ENCODE results near the gene TBL1X. TPM values are rescaled to one million over a fixed set of nuclear protein-coding genes. Genes with fewer than 3 reads are reported as not detected.

The TBL1X gene
- polyA plus RNA-seq, 1 experiment: 24.9 TPM

- Histone ChIP-seq H3K4me3 (ENCODE audit: low read depth, low read length) (no peak overlapping the region), H3K27ac (ENCODE audit: low read depth, low read length) (no peak overlapping the region), H3K9me3 (ENCODE audit: control insufficient read depth, insufficient read depth, low read length) (no peaks in the 10 kb centered on the region), H3K27me3 (ENCODE audit: control insufficient read depth, insufficient read depth, low read length) (no peaks in the 10 kb centered on the region)
- DNase-seq (ENCODE audit: low read depth, low spot score): no peak
- CTCF ChIA-PET: no interaction called here
- POLR2A ChIA-PET: no interaction called here
- TF ChIP-seq, protein P1, sequence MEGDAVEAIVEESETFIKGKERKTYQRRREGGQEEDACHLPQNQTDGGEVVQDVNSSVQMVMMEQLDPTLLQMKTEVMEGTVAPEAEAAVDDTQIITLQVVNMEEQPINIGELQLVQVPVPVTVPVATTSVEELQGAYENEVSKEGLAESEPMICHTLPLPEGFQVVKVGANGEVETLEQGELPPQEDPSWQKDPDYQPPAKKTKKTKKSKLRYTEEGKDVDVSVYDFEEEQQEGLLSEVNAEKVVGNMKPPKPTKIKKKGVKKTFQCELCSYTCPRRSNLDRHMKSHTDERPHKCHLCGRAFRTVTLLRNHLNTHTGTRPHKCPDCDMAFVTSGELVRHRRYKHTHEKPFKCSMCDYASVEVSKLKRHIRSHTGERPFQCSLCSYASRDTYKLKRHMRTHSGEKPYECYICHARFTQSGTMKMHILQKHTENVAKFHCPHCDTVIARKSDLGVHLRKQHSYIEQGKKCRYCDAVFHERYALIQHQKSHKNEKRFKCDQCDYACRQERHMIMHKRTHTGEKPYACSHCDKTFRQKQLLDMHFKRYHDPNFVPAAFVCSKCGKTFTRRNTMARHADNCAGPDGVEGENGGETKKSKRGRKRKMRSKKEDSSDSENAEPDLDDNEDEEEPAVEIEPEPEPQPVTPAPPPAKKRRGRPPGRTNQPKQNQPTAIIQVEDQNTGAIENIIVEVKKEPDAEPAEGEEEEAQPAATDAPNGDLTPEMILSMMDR (IDR thresholded peaks at IDR 0.05; ENCODE audit: low read depth, low read length): no peak
Observed at GRCh38 chrX:9538544-9539045, 73.7 kb downstream of the TBL1X start.

DNA sequence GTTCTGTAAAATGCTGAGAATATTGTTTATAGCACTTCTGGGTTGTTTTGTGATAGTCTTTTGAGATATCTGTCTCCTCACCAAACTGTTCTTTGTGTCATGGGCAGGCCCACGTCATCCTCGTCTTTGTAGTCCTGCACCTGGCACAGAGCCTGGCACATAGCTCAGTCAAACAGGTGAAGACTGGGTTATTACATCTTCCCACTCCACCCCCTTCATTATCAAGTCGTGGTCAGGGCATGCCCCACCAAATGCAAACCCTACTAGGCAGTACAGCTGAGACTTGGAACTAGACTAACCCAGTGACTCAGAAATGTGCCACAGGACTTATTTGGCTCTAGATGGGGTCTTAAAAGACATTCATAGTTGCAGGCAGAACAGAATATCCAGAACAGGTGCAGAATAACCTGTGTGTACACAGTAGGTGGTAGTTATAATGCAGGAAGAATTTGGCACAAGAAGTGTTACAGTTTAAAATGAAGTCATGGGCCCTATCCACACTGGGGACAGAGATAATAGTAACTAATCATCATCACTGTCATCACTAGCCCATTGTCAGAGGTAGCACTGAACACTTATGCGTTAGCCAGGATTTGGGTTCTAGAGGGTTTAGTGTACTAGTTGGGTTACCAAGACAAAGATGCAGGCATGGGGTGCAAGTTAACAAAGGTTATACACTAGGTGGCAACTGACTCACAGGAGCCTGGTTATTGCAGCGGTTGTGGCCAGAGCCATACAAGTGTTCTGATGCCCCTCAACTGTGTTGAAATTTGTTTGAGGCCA, 74.9 kb downstream of the TBL1X start:
- Histone ChIP-seq H3K27ac (ENCODE audit: low read depth, low read length) (no peak overlapping the region), H3K4me3 (ENCODE audit: low read depth, low read length) (no peak overlapping the region), H3K27me3 (ENCODE audit: control insufficient read depth, insufficient read depth, low read length) (no peaks in the 10 kb centered on the region), H3K9me3 (ENCODE audit: control insufficient read depth, insufficient read depth, low read length) (no peaks in the 10 kb centered on the region)
- ChIA-PET POLR2A (no interaction called here), CTCF (no interaction called here)
- TF ChIP-seq, protein P1 (IDR thresholded peaks at IDR 0.05; ENCODE audit: low read depth, low read length): no peak
- no peak for DNase-seq (ENCODE audit: low read depth, low spot score)

GRCh38 chrX:9542106-9542760, 77.4 kb downstream of the TBL1X start:
- ChIA-PET POLR2A (no interaction called here), CTCF (no interaction called here)
- Histone ChIP-seq H3K9me3 (ENCODE audit: control insufficient read depth, insufficient read depth, low read length) (no peaks in the 10 kb centered on the region), H3K27ac (ENCODE audit: low read depth, low read length) (no peak overlapping the region), H3K27me3 (ENCODE audit: control insufficient read depth, insufficient read depth, low read length) (no peaks in the 10 kb centered on the region), H3K4me3 (ENCODE audit: low read depth, low read length) (no peak overlapping the region)
- TF ChIP-seq, protein P1 (IDR thresholded peaks at IDR 0.05; ENCODE audit: low read depth, low read length): no peak
- DNase-seq (ENCODE audit: low read depth, low spot score): no peak

DNA sequence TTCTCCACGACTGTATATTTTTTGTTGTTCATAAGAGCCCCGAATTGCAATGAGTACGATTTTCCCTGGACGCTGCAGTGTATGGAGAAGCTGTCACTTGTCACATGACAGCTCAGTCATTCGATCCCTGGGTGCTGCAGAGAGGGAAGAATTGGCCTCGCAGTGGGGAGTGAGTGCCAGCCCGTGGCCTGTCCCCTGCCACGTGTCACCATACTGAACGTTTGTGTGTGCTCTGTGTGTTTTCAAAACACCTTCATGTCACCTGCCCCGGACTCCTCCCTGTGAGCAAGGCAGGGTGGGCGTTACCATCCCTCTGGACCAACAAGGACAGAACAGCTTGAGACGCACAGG, 77.9 kb downstream of the TBL1X start:
- Histone ChIP-seq H3K27ac (ENCODE audit: low read depth, low read length) (no peak overlapping the region), H3K27me3 (ENCODE audit: control insufficient read depth, insufficient read depth, low read length) (no peaks in the 10 kb centered on the region), H3K4me3 (ENCODE audit: low read depth, low read length) (no peak overlapping the region), H3K9me3 (ENCODE audit: control insufficient read depth, insufficient read depth, low read length) (no peaks in the 10 kb centered on the region)
- TF ChIP-seq, protein P1 (IDR thresholded peaks at IDR 0.05; ENCODE audit: low read depth, low read length): no peak
- DNase-seq (ENCODE audit: low read depth, low spot score): no peak
- POLR2A ChIA-PET: no interaction called here
- CTCF ChIA-PET: no interaction called here

DNA sequence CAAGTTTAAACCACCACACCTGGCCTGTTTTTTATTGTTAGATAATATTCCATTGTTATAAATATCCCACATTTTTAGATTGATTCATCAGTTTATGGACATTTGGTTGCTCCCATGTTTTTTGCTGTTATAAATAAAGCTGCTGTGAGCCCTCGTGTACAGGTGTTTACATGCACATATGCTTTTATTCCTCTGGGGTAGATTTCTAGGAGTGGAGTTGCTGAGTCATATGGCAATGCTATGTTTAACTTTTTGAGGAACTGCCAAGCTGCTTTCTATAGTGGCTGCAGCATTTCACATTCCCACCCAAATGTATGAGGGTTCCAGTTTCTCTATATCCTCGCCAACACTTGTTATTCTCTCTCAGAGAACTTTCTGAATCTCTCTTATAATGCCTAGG, 90.5 kb downstream of the TBL1X start:
- no peaks in the 10 kb centered on the region for H3K27me3 ChIP-seq (ENCODE audit: control insufficient read depth, insufficient read depth, low read length)
- no peak overlapping the region for H3K4me3 ChIP-seq (ENCODE audit: low read depth, low read length)
- no peak for DNase-seq (ENCODE audit: low read depth, low spot score)
- TF ChIP-seq, protein P1 (IDR thresholded peaks at IDR 0.05; ENCODE audit: low read depth, low read length): no peak
- ChIA-PET CTCF (no interaction called here), POLR2A (no interaction called here)
- H3K27ac ChIP-seq (ENCODE audit: low read depth, low read length): no peak overlapping the region
- H3K9me3 ChIP-seq (ENCODE audit: control insufficient read depth, insufficient read depth, low read length): no peaks in the 10 kb centered on the region

Measured in AG04450 (cell line).